ENCODE results near the gene FHIP2A.

DNA sequence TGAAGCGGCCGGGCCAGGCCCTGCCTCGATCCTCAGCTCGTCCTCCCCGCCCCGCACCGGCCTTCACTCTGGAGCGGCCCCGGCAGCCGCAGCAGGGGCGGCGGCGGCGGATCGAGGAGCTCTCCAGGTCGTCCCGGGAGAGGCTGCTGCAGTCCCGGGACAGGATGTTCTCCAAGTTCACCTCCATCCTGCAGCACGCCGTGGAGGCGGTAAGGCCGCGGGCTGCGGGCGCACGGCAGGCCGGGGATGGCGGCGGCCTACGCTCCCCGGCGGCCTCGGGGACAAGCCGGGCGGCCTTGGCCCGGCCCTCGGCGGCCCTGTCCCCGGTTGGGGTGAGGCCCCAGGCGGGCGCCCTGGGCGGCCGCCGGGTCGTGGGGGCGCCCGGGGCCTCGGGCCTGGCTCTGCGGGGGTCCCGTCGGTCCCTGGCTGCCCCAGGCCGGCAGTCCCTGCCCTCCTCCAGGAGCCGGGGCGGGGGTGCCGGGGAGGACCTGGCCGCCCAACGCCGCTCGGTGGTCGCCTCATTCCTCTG is 399 bp downstream of the FHIP2A start:
- TF ChIP-seq POLR2A (IDR thresholded peaks at IDR 0.05) (no peak), POLR2AphosphoS5 (IDR thresholded peaks at IDR 0.05) (peak in 2 of 3 donors; percentile 40 to 48)

Data from spleen (tissue), 3 donors.